Right lobe of liver (tissue), 6 donors: ENCODE results near the gene ESX1. TPM values are rescaled to one million over a fixed set of nuclear protein-coding genes. Genes with fewer than 3 reads are reported as not detected.
"Not testable (repeated sequence)": the region's sequence is repeated elsewhere in the genome, so short reads cannot be mapped to it uniquely, and the experiment has no call there.

Experiments used
- ATAC-seq, 4 donors: fragments of 200-7000 bp; cut with Tn5 transposase; one replicate each; pipeline ENCODE4 v1.9.1; 2020; ENCODE audit warnings: mild to moderate bottlenecking in 4 of 4, moderate library complexity in 4 of 4
- DNase-seq, 3 donors: peaks; one replicate each; pipeline ENCODE4 v3.0.0-alpha.2; 2020
- H3K27ac ChIP-seq, 3 donors: fragments of 200-600 bp; one replicate each; pipeline ENCODE4 v1.8.0; 2022
- H3K27me3 ChIP-seq, 2 donors: fragments of 200-600 bp; one replicate each; pipeline ENCODE4 v1.8.0; 2022
- H3K36me3 ChIP-seq, 4 donors: fragments of 200-600 bp; sonication (generic) in 1 of 4; one replicate each; pipeline versions ENCODE4 v1.5.1 to v1.8.0; 2017 to 2022; ENCODE audit warnings: control low read depth in 1 of 4
- H3K4me1 ChIP-seq, 4 donors: fragments of 200-600 bp; sonication (generic) in 1 of 4; one replicate each; pipeline versions ENCODE4 v1.5.1 to v1.8.0; 2017 to 2022; ENCODE audit warnings: control low read depth in 1 of 4
- H3K4me3 ChIP-seq, 3 donors: fragments of 200-600 bp; one replicate each; pipeline ENCODE4 v1.8.0; 2022
- H3K9me3 ChIP-seq, 4 donors: fragments of 200-600 bp; sonication (generic) in 1 of 4; one replicate each; pipeline versions ENCODE4 v1.5.1 to v1.8.0; 2017 to 2022; ENCODE audit warnings: control low read depth in 1 of 4
- CTCF ChIP-seq, 4 donors: fragments of 200-600 bp in 3 of 4; fragments of 450-650 bp in 1 of 4; IDR thresholded peaks; one replicate each; pipeline versions ENCODE4 v1.5.1 to v1.8.0; 2016 to 2022; ENCODE audit warnings: antibody characterized with exemption in 4 of 4, mild to moderate bottlenecking in 2 of 4
- POLR2A ChIP-seq: fragments of 450-650 bp; IDR thresholded peaks from one replicate; pipeline ENCODE4 v1.6.1; 2017; ENCODE audit warnings: antibody characterized with exemption, mild to moderate bottlenecking
- WGBS: methylation state at CpG from one replicate; pipeline ENCODE4 v1.1.6; 2018; ENCODE audit warnings: low coverage, low lambda C conversion rate; ENCODE audit not compliant: insufficient coverage; ENCODE audit errors: missing lambda C conversion rate; 5-methylcytosine and 5-hydroxymethylcytosine counted together
- intact Hi-C, 2 donors: fragments of 100-400 bp; cut with DNase I; formaldehyde crosslinking; loops; one replicate each; pipeline versions ENCODE4 v1.11.2 to v1.14.1; 2022
- total RNA-seq, 6 experiments: library from RNA; depleted of rRNA in 2 of 6; stranded (reverse); fragments of >200 nt in 2 of 6; fragmentation: NEBNext Ultra II Directional in 3 of 6; extraction: Animal tissue kit (Norgen Biotek cat#: 25700) in 3 of 6; gene quantifications; one replicate each; pipeline versions ENCODE4 v1.1.0 to v1.2.4, GENCODE V29; 2016 to 2023
- donor health status: DM: no; HTN: yes; CAD: no.
- donor health status: DM: no; HTN: no; CAD: no.
- donor health status: DM: no; HTN: no; CAD: no.
- donor health status: DM: no; HTN: yes; CAD: no.
- donor health status: DM: no; HTN: yes; CAD: no.

The ESX1 gene
- total RNA-seq, 6 experiments from 2014 or later: not detected

GRCh38 chrX:104250470-104250869, 4.3 kb downstream of the ESX1 start:
- WGBS: 29% methylated on average over 1 of the region's 17 CpGs
- DNase-seq (no peak), ATAC-seq (no peak)
- Histone ChIP-seq H3K36me3 (no peaks in the 10 kb centered on the region), H3K9me3 (no peaks in the 10 kb centered on the region), H3K4me3 (no peak overlapping the region), H3K27ac (no peak overlapping the region), H3K27me3 (peaks cover 12 to 25% of the 10 kb centered on the region in 2 donors), H3K4me1 (no peaks in the 10 kb centered on the region)
- no peak for TF ChIP-seq CTCF (IDR thresholded peaks at IDR 0.05)
- no peak for TF ChIP-seq POLR2A
- intact Hi-C loops: no loop called here

DNA sequence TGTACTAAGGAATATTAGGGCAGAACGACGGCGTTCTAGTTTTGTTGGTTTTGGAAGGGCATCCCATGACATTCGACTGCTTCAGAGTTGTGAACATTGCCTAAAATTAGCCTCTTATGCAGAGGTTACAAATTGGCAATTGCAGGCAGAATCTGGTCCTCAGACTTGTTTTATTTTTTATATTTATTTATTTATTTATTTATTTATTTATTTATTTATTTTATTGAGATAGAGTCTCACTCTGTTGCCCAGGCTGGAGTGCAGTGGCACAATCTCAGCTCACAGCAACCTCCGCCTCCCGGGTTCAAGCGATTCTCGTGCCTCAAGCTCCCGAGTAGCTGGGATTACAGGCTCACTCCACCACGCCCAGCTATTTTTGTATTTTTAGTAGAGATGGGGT, 24.7 kb downstream of the ESX1 start:
- H3K27me3 ChIP-seq, H3K27ac ChIP-seq, ATAC-seq, intact Hi-C loops, H3K9me3 ChIP-seq, H3K36me3 ChIP-seq, DNase-seq, H3K4me1 ChIP-seq, H3K4me3 ChIP-seq: not testable (repeated sequence)
- 83% methylated on average over 10 of the region's 10 CpGs for WGBS

GRCh38 chrX:104211187-104211586, 43.5 kb downstream of the ESX1 start:
- DNase-seq: no peak
- H3K36me3 ChIP-seq: no peaks in the 10 kb centered on the region
- H3K27me3 ChIP-seq: no peaks in the 10 kb centered on the region
- H3K9me3 ChIP-seq: no peaks in the 10 kb centered on the region
- no peaks in the 10 kb centered on the region for H3K4me1 ChIP-seq
- no peak for TF ChIP-seq CTCF (IDR thresholded peaks at IDR 0.05)
- 30% methylated on average over 5 of the region's 5 CpGs for WGBS
- ATAC-seq: peak; percentile 48 to 71 (median 64)
- intact Hi-C loops: no loop called here
- H3K4me3 ChIP-seq: no peak overlapping the region
- H3K27ac ChIP-seq: no peak overlapping the region

GRCh38 chrX:104205548-104205947, 49.2 kb downstream of the ESX1 start:
- no peak for DNase-seq
- no peak for ATAC-seq
- H3K9me3 ChIP-seq: no peaks in the 10 kb centered on the region
- WGBS: 67% methylated on average over 5 of the region's 5 CpGs
- no peak for TF ChIP-seq POLR2A
- TF ChIP-seq CTCF (IDR thresholded peaks at IDR 0.05): no peak
- H3K27me3 ChIP-seq: no peaks in the 10 kb centered on the region
- no peak overlapping the region for H3K4me3 ChIP-seq
- no peaks in the 10 kb centered on the region for H3K36me3 ChIP-seq
- intact Hi-C loops: no loop called here
- H3K4me1 ChIP-seq: no peaks in the 10 kb centered on the region
- no peak overlapping the region for H3K27ac ChIP-seq

Other genes with a start within 250 kb of the ESX1 start
- not detected for gene H2BW1, start 241.2 kb downstream of the ESX1 start, total RNA-seq
- not detected for gene H2BW2, start 215.0 kb downstream of the ESX1 start, total RNA-seq
- under 1 TPM in 1 of 6 experiments, not detected in 5; 0.37 TPM for gene TMSB15C, start 178.7 kb downstream of the ESX1 start, total RNA-seq
- under 1 TPM in 2 of 6 experiments, not detected in 4; 0.12 to 0.27 TPM for gene ZCCHC18, start 142.4 kb downstream of the ESX1 start, total RNA-seq
- gene SLC25A53, start 97.9 kb downstream of the ESX1 start, total RNA-seq: 1 to 10 TPM; 2.2 to 4.1 (median 3.2) TPM
- gene FAM199X, start 88.5 kb downstream of the ESX1 start, total RNA-seq: 10 to 100 TPM in 1 of 6 experiments, 1 to 10 TPM in 5; 6.3 to 11.3 (median 7.7) TPM